Endodermal cell (in vitro differentiated cells): Measurements from ENCODE around the gene NDUFB6. TPM values are rescaled to one million over a fixed set of nuclear protein-coding genes. Genes with fewer than 3 reads are reported as not detected.

Source experiments
- DNase-seq: peaks from one replicate; pipeline ENCODE4 v3.0.0-alpha.2; 2017
- H3K27ac ChIP-seq: 2 replicates; pipeline ENCODE4 v1.5.1; 2013; ENCODE audit warnings: mild to moderate bottlenecking, low read depth, low read length, moderate library complexity
- H3K27me3 ChIP-seq: 2 replicates; pipeline ENCODE4 v1.6.1; 2013; ENCODE audit warnings: mild to moderate bottlenecking, low read length, moderate library complexity; ENCODE audit not compliant: insufficient read depth, control insufficient read depth, poor library complexity, severe bottlenecking
- H3K36me3 ChIP-seq: 2 replicates; pipeline ENCODE4 v1.7.0; 2013; ENCODE audit warnings: mild to moderate bottlenecking, low read length, moderate library complexity; ENCODE audit not compliant: control insufficient read depth, insufficient read depth
- H3K4me1 ChIP-seq: one replicate; pipeline ENCODE4 v1.7.0; 2013; ENCODE audit warnings: low read length; ENCODE audit not compliant: control insufficient read depth, insufficient read depth
- H3K4me3 ChIP-seq: 2 replicates; pipeline ENCODE4 v1.5.1; 2013; ENCODE audit warnings: mild to moderate bottlenecking, low read length, moderate library complexity
- H3K9ac ChIP-seq: 2 replicates; pipeline ENCODE4 v1.6.1; 2013; ENCODE audit warnings: mild to moderate bottlenecking, low read length, moderate library complexity; ENCODE audit not compliant: poor library complexity, severe bottlenecking; ENCODE audit errors: extremely low read depth
- H3K9me3 ChIP-seq: 2 replicates; pipeline ENCODE4 v1.6.1; 2013; ENCODE audit warnings: mild to moderate bottlenecking, low read length, moderate library complexity; ENCODE audit not compliant: control insufficient read depth
- H3K27ac Mint-ChIP-seq: 2 replicates; pipeline ENCODE4 v1.8.0; 2020; ENCODE audit warnings: mixed read lengths
- H3K27me3 Mint-ChIP-seq: 2 replicates; pipeline ENCODE4 v1.8.0; 2021; ENCODE audit warnings: mild to moderate bottlenecking, mixed read lengths; ENCODE audit not compliant: insufficient read depth
- H3K36me3 Mint-ChIP-seq: 2 replicates; pipeline ENCODE4 v1.8.0; 2020; ENCODE audit warnings: low read depth, mixed read lengths
- H3K4me1 Mint-ChIP-seq: 2 replicates; pipeline ENCODE4 v1.8.0; 2020; ENCODE audit warnings: mixed read lengths
- H3K4me3 Mint-ChIP-seq: 2 replicates; pipeline ENCODE4 v1.8.0; 2020; ENCODE audit warnings: mild to moderate bottlenecking, moderate library complexity, mixed read lengths
- H3K9me3 Mint-ChIP-seq: 2 replicates; pipeline ENCODE4 v1.8.0; 2020; ENCODE audit warnings: mild to moderate bottlenecking, mixed read lengths
- WGBS, 2 experiments: methylation state at CpG; one replicate each; pipeline versions ENCODE4 v1.1.5 to v1.1.7; 2013; ENCODE audit warnings: missing lambda C conversion rate in 2 of 2, mixed read lengths in 1 of 2; ENCODE audit not compliant: insufficient coverage in 1 of 2, insufficient read length in 1 of 2; 5-methylcytosine and 5-hydroxymethylcytosine counted together
- total RNA-seq, 2 donors: library from RNA; stranded (reverse); fragmentation: NEBNext Ultra II Directional in 1 of 2; extraction: Animal tissue kit (Norgen Biotek cat#: 25700) in 1 of 2; gene quantifications; 2 replicates in 1 of 2; 3 replicates in 1 of 2; pipeline ENCODE4 v1.2.1, GENCODE V29; 2021
- TF ChIP-seq, protein P1 (sequence below): fragments of 200-600 bp; sonication (generic); conservative IDR thresholded peaks from 2 replicates; pipeline ENCODE4 v1.5.0; 2021; ENCODE audit warnings: antibody characterized with exemption, mild to moderate bottlenecking

The NDUFB6 gene
- total RNA-seq, 2 donors from 2014 or later, result 48.8 to 54.9 TPM

DNA sequence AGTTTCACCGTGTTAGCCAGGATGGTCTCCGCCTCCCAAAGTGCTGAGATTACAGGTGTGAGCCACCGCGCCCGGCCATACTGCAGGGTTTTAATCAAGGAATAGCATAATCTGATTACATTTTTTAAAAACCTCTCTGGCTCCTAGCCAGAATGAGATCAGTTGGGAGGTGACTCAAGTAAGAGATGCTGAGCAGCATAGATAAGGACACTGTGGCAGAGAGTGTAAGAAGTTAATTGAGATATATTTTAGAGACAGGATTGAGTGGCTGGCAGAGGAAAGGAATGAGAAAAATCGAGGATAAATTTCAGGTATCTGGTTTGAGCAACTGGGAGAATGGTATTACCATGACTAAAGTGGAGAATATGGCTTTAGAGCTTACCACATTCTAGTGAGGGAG, 39.6 kb downstream of the NDUFB6 start:
- H3K36me3 Mint-ChIP-seq, result peaks cover 30% of the 10 kb centered on the region
- peaks cover 12% of the 10 kb centered on the region for H3K27me3 ChIP-seq
- H3K4me3 ChIP-seq, result no peak overlapping the region
- H3K9me3 ChIP-seq, result peaks cover 16% of the 10 kb centered on the region
- H3K9me3 Mint-ChIP-seq, result peaks cover 12% of the 10 kb centered on the region
- TF ChIP-seq, protein P1, sequence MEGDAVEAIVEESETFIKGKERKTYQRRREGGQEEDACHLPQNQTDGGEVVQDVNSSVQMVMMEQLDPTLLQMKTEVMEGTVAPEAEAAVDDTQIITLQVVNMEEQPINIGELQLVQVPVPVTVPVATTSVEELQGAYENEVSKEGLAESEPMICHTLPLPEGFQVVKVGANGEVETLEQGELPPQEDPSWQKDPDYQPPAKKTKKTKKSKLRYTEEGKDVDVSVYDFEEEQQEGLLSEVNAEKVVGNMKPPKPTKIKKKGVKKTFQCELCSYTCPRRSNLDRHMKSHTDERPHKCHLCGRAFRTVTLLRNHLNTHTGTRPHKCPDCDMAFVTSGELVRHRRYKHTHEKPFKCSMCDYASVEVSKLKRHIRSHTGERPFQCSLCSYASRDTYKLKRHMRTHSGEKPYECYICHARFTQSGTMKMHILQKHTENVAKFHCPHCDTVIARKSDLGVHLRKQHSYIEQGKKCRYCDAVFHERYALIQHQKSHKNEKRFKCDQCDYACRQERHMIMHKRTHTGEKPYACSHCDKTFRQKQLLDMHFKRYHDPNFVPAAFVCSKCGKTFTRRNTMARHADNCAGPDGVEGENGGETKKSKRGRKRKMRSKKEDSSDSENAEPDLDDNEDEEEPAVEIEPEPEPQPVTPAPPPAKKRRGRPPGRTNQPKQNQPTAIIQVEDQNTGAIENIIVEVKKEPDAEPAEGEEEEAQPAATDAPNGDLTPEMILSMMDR, result no peak
- 93 to 99% methylated on average over 6 of the region's 6 CpGs for WGBS, 2 experiments
- peaks cover 26% of the 10 kb centered on the region for H3K27me3 Mint-ChIP-seq
- no peak overlapping the region for H3K27ac ChIP-seq
- no peak overlapping the region for H3K9ac ChIP-seq
- H3K4me3 Mint-ChIP-seq, result no peak overlapping the region
- no peaks in the 10 kb centered on the region for H3K4me1 ChIP-seq
- H3K27ac Mint-ChIP-seq, result no peak overlapping the region
- peaks cover 6% of the 10 kb centered on the region for H3K4me1 Mint-ChIP-seq
- H3K36me3 ChIP-seq, result peaks cover 8% of the 10 kb centered on the region
- DNase-seq, result no peak

- peak overlapping the region; percentile 89 for H3K4me3 ChIP-seq
- no peaks in the 10 kb centered on the region for H3K36me3 ChIP-seq
- Mint-ChIP-seq H3K36me3 (peaks cover 46% of the 10 kb centered on the region), H3K27ac (no peak overlapping the region), H3K9me3 (peaks cover 46% of the 10 kb centered on the region), H3K4me3 (peak overlapping the region; percentile 87), H3K27me3 (peaks cover 14% of the 10 kb centered on the region), H3K4me1 (peaks cover 6% of the 10 kb centered on the region)
- TF ChIP-seq, protein P1, result no peak
- H3K9me3 ChIP-seq, result peaks cover 44% of the 10 kb centered on the region
- no peaks in the 10 kb centered on the region for H3K4me1 ChIP-seq
- DNase-seq, result no peak
- H3K27ac ChIP-seq, result no peak overlapping the region
- 80 to 100% methylated on average over 1 of the region's 2 CpGs for WGBS, 2 experiments
- H3K27me3 ChIP-seq, result peaks cover 10% of the 10 kb centered on the region
- peak overlapping the region; percentile 59 for H3K9ac ChIP-seq
Observed at GRCh38 chr9:32526707-32527048, 46.3 kb downstream of the NDUFB6 start.

GRCh38 chr9:32526041-32526706, 46.8 kb downstream of the NDUFB6 start, which contains the start of gene RIGI:
Gene RIGI (minus strand): TSS chr9:32526196. CDS start chr9:32526166, 30 bp downstream.
- Mint-ChIP-seq H3K27ac (peak within 1 kb of the TSS; percentile 95), H3K4me3 (peak within 1 kb of the TSS; percentile 87), H3K27me3 (peaks cover 9% of the 10 kb centered on the region), H3K9me3 (peaks cover 47% of the 10 kb centered on the region), H3K4me1 (peaks cover 5% of the 10 kb centered on the region), H3K36me3 (peaks cover 47% of the 10 kb centered on the region)
- Histone ChIP-seq H3K27me3 (peaks cover 5% of the 10 kb centered on the region), H3K9me3 (peaks cover 45% of the 10 kb centered on the region), H3K9ac (peak within 1 kb of the TSS; percentile 59), H3K4me1 (no peaks in the 10 kb centered on the region), H3K36me3 (no peaks in the 10 kb centered on the region), H3K4me3 (peak within 1 kb of the TSS; percentile 89), H3K27ac (no peak within 1 kb of the TSS)
- 0 to 1% methylated on average over 18 to 37 of the region's 37 CpGs for WGBS, 2 experiments
- TF ChIP-seq, protein P1, result peak; percentile 78
- DNase-seq, result peak; percentile 91
